ENCODE results near the gene PTGER4. TPM values are rescaled to one million over a fixed set of nuclear protein-coding genes. Genes with fewer than 3 reads are reported as not detected.

PTGER4 gene
- total RNA-seq, 1 donor from 2014 or later, result 8.0 TPM

- peak; percentile 79 for DNase-seq (ENCODE audit: extremely low spot score, unreplicated experiment)
- H3K27ac Mint-ChIP-seq, result peak overlapping the region; percentile 9
- H3K4me1 Mint-ChIP-seq (ENCODE audit: unreplicated experiment), result peaks cover 14% of the 10 kb centered on the region
- peaks cover 21% of the 10 kb centered on the region for H3K27me3 Mint-ChIP-seq
- no peaks in the 10 kb centered on the region for H3K9me3 Mint-ChIP-seq
- peak; percentile 94 for TF ChIP-seq CTCF (conservative IDR thresholded peaks at IDR 0.05)
- peak overlapping the region; percentile 12 for H3K4me3 Mint-ChIP-seq
- H3K36me3 Mint-ChIP-seq, result peaks cover 16% of the 10 kb centered on the region
These were observed 8.5 kb downstream of the PTGER4 start for GRCh38 chr5:40688127-40688761.

- Mint-ChIP-seq H3K36me3 (peaks cover 16% of the 10 kb centered on the region), H3K27me3 (peaks cover 14% of the 10 kb centered on the region), H3K4me3 (no peak overlapping the region), H3K4me1 (ENCODE audit: unreplicated experiment) (peaks cover 14% of the 10 kb centered on the region), H3K9me3 (no peaks in the 10 kb centered on the region), H3K27ac (no peak overlapping the region)
- TF ChIP-seq CTCF (conservative IDR thresholded peaks at IDR 0.05), result no peak
- no peak for DNase-seq (ENCODE audit: extremely low spot score, unreplicated experiment)
These were observed 9.3 kb downstream of the PTGER4 start for GRCh38 chr5:40688996-40689395.

DNA sequence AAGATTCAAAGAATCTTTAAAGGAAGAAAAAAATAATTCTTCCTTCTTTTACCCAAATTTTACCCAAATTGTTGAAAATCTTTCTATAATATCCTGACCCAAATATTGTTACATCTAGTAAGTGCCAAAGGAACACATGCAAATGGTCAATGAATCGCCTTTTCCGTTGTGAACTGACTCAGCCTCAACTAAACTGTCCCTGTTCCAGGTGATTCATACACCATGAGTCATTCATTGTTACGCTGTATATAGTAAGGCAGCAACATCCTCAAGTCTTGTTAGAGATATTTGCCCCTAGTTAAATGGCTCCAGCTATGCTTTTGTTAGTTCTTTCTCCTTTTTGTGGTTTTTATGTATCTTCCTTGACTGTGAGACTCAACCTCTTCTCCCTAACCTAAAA lies 9.7 kb downstream of the PTGER4 start:
- TF ChIP-seq CTCF (conservative IDR thresholded peaks at IDR 0.05), result no peak
- no peak for DNase-seq (ENCODE audit: extremely low spot score, unreplicated experiment)
- Mint-ChIP-seq H3K4me3 (no peak overlapping the region), H3K27ac (no peak overlapping the region), H3K9me3 (no peaks in the 10 kb centered on the region), H3K27me3 (peaks cover 10% of the 10 kb centered on the region), H3K36me3 (peaks cover 16% of the 10 kb centered on the region), H3K4me1 (ENCODE audit: unreplicated experiment) (peaks cover 14% of the 10 kb centered on the region)

- Mint-ChIP-seq H3K27ac (no peak overlapping the region), H3K4me1 (ENCODE audit: unreplicated experiment) (peaks cover 14% of the 10 kb centered on the region), H3K9me3 (no peaks in the 10 kb centered on the region), H3K4me3 (no peak overlapping the region), H3K27me3 (peaks cover 8% of the 10 kb centered on the region), H3K36me3 (peaks cover 16% of the 10 kb centered on the region)
- TF ChIP-seq CTCF (conservative IDR thresholded peaks at IDR 0.05), result no peak
- DNase-seq (ENCODE audit: extremely low spot score, unreplicated experiment), result no peak
These were observed 10.6 kb downstream of the PTGER4 start for GRCh38 chr5:40690267-40690666.

DNA sequence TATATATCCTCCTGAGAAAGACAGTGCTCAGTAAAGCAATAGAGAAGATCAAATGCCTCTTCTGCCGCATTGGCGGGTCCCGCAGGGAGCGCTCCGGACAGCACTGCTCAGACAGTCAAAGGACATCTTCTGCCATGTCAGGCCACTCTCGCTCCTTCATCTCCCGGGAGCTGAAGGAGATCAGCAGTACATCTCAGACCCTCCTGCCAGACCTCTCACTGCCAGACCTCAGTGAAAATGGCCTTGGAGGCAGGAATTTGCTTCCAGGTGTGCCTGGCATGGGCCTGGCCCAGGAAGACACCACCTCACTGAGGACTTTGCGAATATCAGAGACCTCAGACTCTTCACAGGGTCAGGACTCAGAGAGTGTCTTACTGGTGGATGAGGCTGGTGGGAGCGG lies 12.2 kb downstream of the PTGER4 start:
- H3K4me1 Mint-ChIP-seq (ENCODE audit: unreplicated experiment), result peaks cover 8% of the 10 kb centered on the region
- peaks cover 10% of the 10 kb centered on the region for H3K36me3 Mint-ChIP-seq
- TF ChIP-seq CTCF (conservative IDR thresholded peaks at IDR 0.05), result no peak
- H3K27ac Mint-ChIP-seq, result no peak overlapping the region
- H3K4me3 Mint-ChIP-seq, result no peak overlapping the region
- peaks cover 4% of the 10 kb centered on the region for H3K27me3 Mint-ChIP-seq
- no peaks in the 10 kb centered on the region for H3K9me3 Mint-ChIP-seq
- no peak for DNase-seq (ENCODE audit: extremely low spot score, unreplicated experiment)

Data from type B pancreatic cell (in vitro differentiated cells).